Adrenal gland (tissue), 5 donors: ENCODE data around the gene FAM114A1.

ENCODE experiments used
- CTCF ChIP-seq, 6 experiments: fragments of 450-650 bp in 4 of 6; fragments of 200-600 bp in 2 of 6; sonication (generic) in 1 of 6; IDR thresholded peaks; 1 replicate in 5 of 6; 2 replicates in 1 of 6; pipeline versions ENCODE4 v1.5.1 to v1.8.0; 2016 to 2021; ENCODE audit warnings: antibody characterized with exemption in 6 of 6, mild to moderate bottlenecking in 2 of 6, moderate library complexity in 1 of 6
- POLR2A ChIP-seq, 2 donors: fragments of 450-650 bp; IDR thresholded peaks; one replicate each; pipeline ENCODE4 v1.6.1; 2017; ENCODE audit warnings: antibody characterized with exemption in 2 of 2, mild to moderate bottlenecking in 2 of 2, moderate library complexity in 1 of 2
- donor health status: DM: no; HTN: no; CAD: no.

GRCh38 chr4:38837849-38838248, 29.8 kb upstream of the FAM114A1 start:
- TF ChIP-seq CTCF (IDR thresholded peaks at IDR 0.05) (no peak), POLR2A (IDR thresholded peaks at IDR 0.05) (no peak)
